Ascending aorta (tissue), 2 donors: ENCODE data around the gene DNASE2B. TPM values are rescaled to one million over a fixed set of nuclear protein-coding genes. Genes with fewer than 3 reads are reported as not detected.

Experiments used
- DNase-seq, 2 donors: peaks; one replicate each; pipeline ENCODE4 v3.0.0-alpha.2; 2019; ENCODE audit warnings: low spot score in 2 of 2
- H3K27ac ChIP-seq, 2 donors: fragments of 200-600 bp; sonication (generic); one replicate each; pipeline ENCODE4 v1.5.1; 2016 to 2017; ENCODE audit warnings: mild to moderate bottlenecking in 1 of 2
- H3K27me3 ChIP-seq: fragments of 200-600 bp; sonication (generic); one replicate; pipeline ENCODE4 v1.5.1; 2017
- H3K36me3 ChIP-seq, 2 donors: fragments of 200-600 bp; sonication (generic); one replicate each; pipeline ENCODE4 v1.5.1; 2016
- H3K4me1 ChIP-seq, 2 donors: fragments of 200-600 bp; sonication (generic); one replicate each; pipeline ENCODE4 v1.5.1; 2016 to 2017; ENCODE audit warnings: mild to moderate bottlenecking in 1 of 2
- H3K4me3 ChIP-seq, 2 donors: fragments of 200-600 bp; sonication (generic); one replicate each; pipeline ENCODE4 v1.5.1; 2016 to 2017; ENCODE audit warnings: mild to moderate bottlenecking in 1 of 2
- H3K9me3 ChIP-seq, 2 donors: fragments of 200-600 bp; sonication (generic); one replicate each; pipeline ENCODE4 v1.5.1; 2016
- CTCF ChIP-seq, 3 experiments: fragments of 200-600 bp in 2 of 3; fragments of 450-650 bp in 1 of 3; sonication (generic) in 2 of 3; IDR thresholded peaks; one replicate each; pipeline ENCODE4 v1.5.1; 2016 to 2019; ENCODE audit warnings: antibody characterized with exemption in 3 of 3, mild to moderate bottlenecking in 1 of 3, moderate library complexity in 1 of 3
- intact Hi-C: fragments of 100-400 bp; cut with DNase I; formaldehyde crosslinking; loops from one replicate; pipeline ENCODE4 v1.15.1; 2023
- total RNA-seq: library from RNA; depleted of rRNA; stranded (reverse); fragments of >200 nt; gene quantifications from one replicate; pipeline ENCODE4 v1.1.0, GENCODE V29; 2016

DNASE2B gene
- total RNA-seq, 1 donor from 2014 or later = not detected

GRCh38 chr1:84353695-84354094 is 44.6 kb upstream of the DNASE2B start:
- no peaks in the 10 kb centered on the region for H3K36me3 ChIP-seq
- no peak overlapping the region for H3K4me3 ChIP-seq
- no peak overlapping the region for H3K27ac ChIP-seq
- no peaks in the 10 kb centered on the region for H3K4me1 ChIP-seq
- intact Hi-C loops = no loop called here
- DNase-seq = no peak
- no peaks in the 10 kb centered on the region for H3K27me3 ChIP-seq
- no peak for TF ChIP-seq CTCF (IDR thresholded peaks at IDR 0.05)
- no peaks in the 10 kb centered on the region for H3K9me3 ChIP-seq

GRCh38 chr1:84355556-84355955 is 42.7 kb upstream of the DNASE2B start:
- no peaks in the 10 kb centered on the region for H3K9me3 ChIP-seq
- no peak for TF ChIP-seq CTCF (IDR thresholded peaks at IDR 0.05)
- intact Hi-C loops = no loop called here
- H3K4me3 ChIP-seq = no peak overlapping the region
- H3K27ac ChIP-seq = no peak overlapping the region
- no peaks in the 10 kb centered on the region for H3K4me1 ChIP-seq
- DNase-seq = no peak
- H3K27me3 ChIP-seq = no peaks in the 10 kb centered on the region
- no peaks in the 10 kb centered on the region for H3K36me3 ChIP-seq

DNA sequence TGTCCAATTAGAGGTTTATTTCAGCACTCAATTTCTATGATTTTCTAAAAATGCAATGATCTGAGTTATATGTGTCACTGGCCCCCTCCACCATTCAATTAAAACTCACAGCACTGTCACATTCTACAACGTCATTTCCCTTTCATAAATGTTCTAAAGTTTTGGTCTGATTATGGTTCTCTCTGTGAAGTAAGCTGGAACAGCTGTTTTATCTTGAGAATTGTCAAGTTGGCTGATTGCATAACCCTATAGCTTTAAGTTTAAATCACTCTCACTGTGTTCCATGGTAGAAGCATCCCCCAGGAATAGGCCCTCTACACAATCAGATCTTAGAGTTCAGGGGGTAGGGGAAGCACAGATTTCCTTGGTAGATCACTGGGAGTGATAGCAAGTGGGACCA is 41.4 kb upstream of the DNASE2B start:
- TF ChIP-seq CTCF (IDR thresholded peaks at IDR 0.05) = no peak
- Histone ChIP-seq H3K27me3 (no peaks in the 10 kb centered on the region), H3K36me3 (no peaks in the 10 kb centered on the region), H3K4me1 (no peaks in the 10 kb centered on the region), H3K4me3 (no peak overlapping the region), H3K9me3 (no peaks in the 10 kb centered on the region), H3K27ac (no peak overlapping the region)
- intact Hi-C loops = no loop called here
- no peak for DNase-seq

DNA sequence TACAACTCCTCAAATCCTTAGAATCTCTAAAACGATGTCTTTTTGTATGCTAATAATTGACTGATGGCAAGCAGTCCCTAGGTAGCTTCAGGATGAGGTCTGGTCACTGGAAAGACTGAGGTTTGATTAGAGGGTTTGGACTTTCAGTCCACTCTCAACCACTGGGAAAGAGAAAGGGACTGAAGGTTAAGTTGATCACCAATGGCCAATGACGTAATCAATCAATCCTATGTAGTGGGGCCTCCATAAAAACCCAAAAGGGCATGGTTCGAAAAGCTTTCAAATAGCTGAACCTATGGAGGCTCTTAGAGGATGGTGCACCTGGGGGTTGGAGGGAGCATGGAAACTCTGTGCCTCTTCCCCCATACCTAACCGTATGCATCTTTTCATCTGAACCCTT is 39.6 kb upstream of the DNASE2B start:
- TF ChIP-seq CTCF (IDR thresholded peaks at IDR 0.05) = no peak
- Histone ChIP-seq H3K9me3 (no peaks in the 10 kb centered on the region), H3K36me3 (no peaks in the 10 kb centered on the region), H3K27ac (no peak overlapping the region), H3K4me3 (no peak overlapping the region), H3K4me1 (peaks cover 0 to 5% of the 10 kb centered on the region in 2 donors), H3K27me3 (no peaks in the 10 kb centered on the region)
- no peak for DNase-seq
- intact Hi-C loops = no loop called here

DNA sequence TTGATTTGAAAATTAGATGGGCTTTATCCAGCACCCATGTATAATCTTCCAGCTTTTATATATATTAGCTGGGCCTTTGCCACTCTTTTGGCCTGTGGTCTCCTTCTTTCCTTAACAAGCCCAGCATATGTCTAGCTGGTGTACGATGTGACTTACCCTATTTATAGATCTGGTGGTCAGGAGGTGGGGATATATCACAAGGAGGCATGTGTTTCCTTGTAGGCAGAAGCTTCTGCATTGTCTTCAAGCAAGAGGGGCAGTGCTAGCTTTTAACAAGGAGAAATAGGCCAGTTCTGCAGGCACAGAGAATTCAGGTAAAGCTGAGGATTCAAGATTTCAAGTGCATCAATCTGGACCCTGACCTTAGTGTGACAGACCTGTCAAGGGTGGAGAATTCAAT is 38.0 kb upstream of the DNASE2B start:
- no peaks in the 10 kb centered on the region for H3K27me3 ChIP-seq
- H3K4me3 ChIP-seq = no peak overlapping the region
- peaks cover 0 to 5% of the 10 kb centered on the region in 2 donors for H3K4me1 ChIP-seq
- no peaks in the 10 kb centered on the region for H3K9me3 ChIP-seq
- DNase-seq = no peak
- H3K36me3 ChIP-seq = no peaks in the 10 kb centered on the region
- no peak for TF ChIP-seq CTCF (IDR thresholded peaks at IDR 0.05)
- H3K27ac ChIP-seq = no peak overlapping the region
- intact Hi-C loops = no loop called here

DNA sequence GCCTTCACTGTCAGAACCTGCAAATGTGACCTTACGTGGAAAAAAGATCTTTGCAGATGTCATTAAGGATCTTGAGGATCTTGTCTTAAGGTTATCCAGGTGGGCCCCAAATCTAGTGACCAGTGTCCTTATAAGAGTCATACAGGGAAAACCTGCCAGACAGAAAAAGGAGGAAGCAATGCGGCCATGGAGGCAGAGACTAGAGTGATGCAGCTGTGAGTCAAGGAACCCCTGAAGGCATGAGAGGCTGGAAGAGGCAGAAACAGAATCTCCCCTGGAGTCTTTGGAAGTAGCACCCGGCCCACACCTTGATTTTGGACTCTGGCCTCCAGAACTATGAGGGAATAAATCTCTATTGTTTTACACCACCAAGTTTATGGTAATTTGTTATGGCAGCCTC is 36.5 kb upstream of the DNASE2B start:
- Histone ChIP-seq H3K27me3 (no peaks in the 10 kb centered on the region), H3K4me1 (peaks cover 0 to 10% of the 10 kb centered on the region in 2 donors), H3K4me3 (no peak overlapping the region), H3K36me3 (no peaks in the 10 kb centered on the region), H3K27ac (no peak overlapping the region), H3K9me3 (no peaks in the 10 kb centered on the region)
- DNase-seq = no peak
- no peak for TF ChIP-seq CTCF (IDR thresholded peaks at IDR 0.05)
- intact Hi-C loops = no loop called here
